MM.1S (cell line): ENCODE measurements around the gene SLC2A1.

Source experiments
- DNase-seq: peaks from one replicate; pipeline ENCODE4 v3.0.0-alpha.2; 2015
- H2AFZ ChIP-seq: fragments of 300-600 bp; sonication (generic); 2 replicates; pipeline ENCODE4 v1.6.0; 2016; ENCODE audit warnings: antibody characterized with exemption, low read length
- H3F3A ChIP-seq: fragments of 300-600 bp; sonication (generic); 2 replicates; pipeline ENCODE4 v1.6.1; 2016; ENCODE audit warnings: mild to moderate bottlenecking, antibody characterized with exemption, low read length, moderate library complexity, mixed read lengths; ENCODE audit not compliant: insufficient read depth
- H3K27ac ChIP-seq: fragments of 300-600 bp; sonication (generic); 2 replicates; pipeline ENCODE4 v1.5.1; 2016; ENCODE audit warnings: mild to moderate bottlenecking, low read length
- H3K27me3 ChIP-seq: fragments of 300-600 bp; sonication (generic); replicated peaks from 2 replicates; pipeline ENCODE4 v1.6.0; 2016; ENCODE audit warnings: low read length; ENCODE audit not compliant: insufficient read depth
- H3K36me3 ChIP-seq: fragments of 300-600 bp; sonication (generic); replicated peaks from 2 replicates; pipeline ENCODE4 v1.6.1; 2016; ENCODE audit warnings: mild to moderate bottlenecking, low read length, mixed read lengths; ENCODE audit not compliant: insufficient read depth
- H3K4me1 ChIP-seq: fragments of 300-600 bp; sonication (generic); 2 replicates; pipeline ENCODE4 v1.6.1; 2016; ENCODE audit warnings: low read length, mixed read lengths
- H3K4me2 ChIP-seq: fragments of 300-600 bp; sonication (generic); 2 replicates; pipeline ENCODE4 v1.6.0; 2016; ENCODE audit warnings: low read depth, low read length
- H3K4me3 ChIP-seq: fragments of 300-600 bp; sonication (generic); 2 replicates; pipeline ENCODE4 v1.5.1; 2016; ENCODE audit warnings: low read length, mixed read lengths
- H3K79me2 ChIP-seq: fragments of 300-600 bp; sonication (generic); 2 replicates; pipeline ENCODE4 v1.6.1; 2016; ENCODE audit warnings: mixed run types, low read length, mixed read lengths
- H3K9ac ChIP-seq: fragments of 300-600 bp; sonication (generic); 2 replicates; pipeline ENCODE4 v1.6.1; 2016; ENCODE audit warnings: low read length, mixed read lengths
- H3K9me2 ChIP-seq: fragments of 300-600 bp; sonication (generic); replicated peaks from 2 replicates; pipeline ENCODE4 v1.6.1; 2016; ENCODE audit warnings: mild to moderate bottlenecking, low read length, mixed read lengths; ENCODE audit not compliant: insufficient read depth
- H3K9me3 ChIP-seq: fragments of 300-600 bp; sonication (generic); replicated peaks from 2 replicates; pipeline ENCODE4 v1.6.1; 2016; ENCODE audit warnings: mild to moderate bottlenecking, low read length, mixed read lengths; ENCODE audit not compliant: insufficient read depth
- H4K20me1 ChIP-seq: fragments of 300-600 bp; sonication (generic); 2 replicates; pipeline ENCODE4 v1.6.1; 2016; ENCODE audit warnings: mild to moderate bottlenecking, low read length, moderate library complexity, mixed read lengths; ENCODE audit not compliant: insufficient read depth
- EZH2 ChIP-seq: fragments of 300-600 bp; sonication (generic); optimal IDR thresholded peaks from 2 replicates; pipeline ENCODE3; 2017; ENCODE audit warnings: low read depth, mild to moderate bottlenecking, antibody characterized with exemption, low read length, mixed read lengths
- EZH2phosphoT487 ChIP-seq: fragments of 300-600 bp; sonication (generic); IDR thresholded peaks from 2 replicates; pipeline ENCODE4 v1.6.1; 2018; ENCODE audit warnings: antibody characterized with exemption, low read length
- TF ChIP-seq, protein P1 (sequence below): fragments of 300-600 bp; sonication (generic); IDR thresholded peaks from 2 replicates; pipeline ENCODE4 v1.5.1; 2016; ENCODE audit warnings: antibody characterized with exemption, low read length, mixed read lengths

SLC2A1 gene

DNA sequence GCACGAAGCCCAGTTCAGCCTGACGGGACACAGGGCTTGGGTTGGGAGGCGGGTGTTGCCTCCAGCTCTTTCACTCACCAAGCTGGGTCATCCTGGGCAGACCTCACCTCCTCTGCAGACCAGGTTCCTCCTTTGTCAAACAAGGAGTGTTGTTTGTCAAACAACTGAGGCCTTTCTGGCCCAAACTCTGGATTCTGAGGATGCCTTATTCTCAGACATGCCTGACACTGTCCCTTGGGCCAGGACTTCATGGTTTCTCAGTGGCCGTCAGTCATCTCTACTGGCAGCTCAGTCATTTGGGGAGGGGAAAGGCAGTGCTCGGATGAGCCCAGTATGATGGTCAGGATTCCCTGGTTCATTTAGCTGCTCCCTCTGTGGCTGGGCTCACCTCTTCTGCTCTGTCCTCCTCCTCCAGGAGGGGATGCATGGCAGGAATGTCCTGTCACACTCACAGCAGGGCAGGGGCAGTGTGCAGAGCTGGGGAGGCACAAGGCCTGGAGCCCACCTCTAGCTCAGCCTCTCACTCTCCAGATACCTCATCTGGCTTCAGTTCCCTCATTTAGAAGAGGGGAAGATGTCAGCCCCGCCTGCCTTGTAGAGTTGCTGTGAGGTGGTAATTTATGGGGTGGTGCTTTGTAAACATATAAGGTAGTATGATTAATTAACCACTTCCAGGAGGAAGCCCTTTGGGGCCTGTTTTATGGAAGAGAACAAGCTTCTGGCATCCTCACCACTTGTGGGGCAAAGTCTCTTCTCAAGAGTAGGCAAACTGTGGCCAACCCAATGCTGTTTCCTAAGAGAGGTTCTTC is 20.6 kb downstream of the SLC2A1 start:
- no peak overlapping the region for H2AFZ ChIP-seq
- H3K79me2 ChIP-seq: peaks cover 77% of the 10 kb centered on the region
- DNase-seq: no peak
- H3F3A ChIP-seq: 0 out of 2 replicates have a peak, but pooled peaks cover 5% of the 10 kb centered on the region
- no peaks in the 10 kb centered on the region for H3K9me2 ChIP-seq
- no peaks in the 10 kb centered on the region for H3K9me3 ChIP-seq
- H3K27ac ChIP-seq: no peak overlapping the region
- no peaks in the 10 kb centered on the region for H4K20me1 ChIP-seq
- H3K4me1 ChIP-seq: peaks cover 27% of the 10 kb centered on the region
- H3K4me2 ChIP-seq: no peak overlapping the region
- no peaks in the 10 kb centered on the region for H3K27me3 ChIP-seq
- H3K9ac ChIP-seq: no peak overlapping the region
- H3K4me3 ChIP-seq: no peak overlapping the region
- no peak for TF ChIP-seq EZH2phosphoT487
- TF ChIP-seq EZH2: no peak
- TF ChIP-seq, protein P1, sequence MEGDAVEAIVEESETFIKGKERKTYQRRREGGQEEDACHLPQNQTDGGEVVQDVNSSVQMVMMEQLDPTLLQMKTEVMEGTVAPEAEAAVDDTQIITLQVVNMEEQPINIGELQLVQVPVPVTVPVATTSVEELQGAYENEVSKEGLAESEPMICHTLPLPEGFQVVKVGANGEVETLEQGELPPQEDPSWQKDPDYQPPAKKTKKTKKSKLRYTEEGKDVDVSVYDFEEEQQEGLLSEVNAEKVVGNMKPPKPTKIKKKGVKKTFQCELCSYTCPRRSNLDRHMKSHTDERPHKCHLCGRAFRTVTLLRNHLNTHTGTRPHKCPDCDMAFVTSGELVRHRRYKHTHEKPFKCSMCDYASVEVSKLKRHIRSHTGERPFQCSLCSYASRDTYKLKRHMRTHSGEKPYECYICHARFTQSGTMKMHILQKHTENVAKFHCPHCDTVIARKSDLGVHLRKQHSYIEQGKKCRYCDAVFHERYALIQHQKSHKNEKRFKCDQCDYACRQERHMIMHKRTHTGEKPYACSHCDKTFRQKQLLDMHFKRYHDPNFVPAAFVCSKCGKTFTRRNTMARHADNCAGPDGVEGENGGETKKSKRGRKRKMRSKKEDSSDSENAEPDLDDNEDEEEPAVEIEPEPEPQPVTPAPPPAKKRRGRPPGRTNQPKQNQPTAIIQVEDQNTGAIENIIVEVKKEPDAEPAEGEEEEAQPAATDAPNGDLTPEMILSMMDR: no peak
- 0 out of 2 replicates have a peak, but pooled peaks cover 2% of the 10 kb centered on the region for H3K36me3 ChIP-seq

DNA sequence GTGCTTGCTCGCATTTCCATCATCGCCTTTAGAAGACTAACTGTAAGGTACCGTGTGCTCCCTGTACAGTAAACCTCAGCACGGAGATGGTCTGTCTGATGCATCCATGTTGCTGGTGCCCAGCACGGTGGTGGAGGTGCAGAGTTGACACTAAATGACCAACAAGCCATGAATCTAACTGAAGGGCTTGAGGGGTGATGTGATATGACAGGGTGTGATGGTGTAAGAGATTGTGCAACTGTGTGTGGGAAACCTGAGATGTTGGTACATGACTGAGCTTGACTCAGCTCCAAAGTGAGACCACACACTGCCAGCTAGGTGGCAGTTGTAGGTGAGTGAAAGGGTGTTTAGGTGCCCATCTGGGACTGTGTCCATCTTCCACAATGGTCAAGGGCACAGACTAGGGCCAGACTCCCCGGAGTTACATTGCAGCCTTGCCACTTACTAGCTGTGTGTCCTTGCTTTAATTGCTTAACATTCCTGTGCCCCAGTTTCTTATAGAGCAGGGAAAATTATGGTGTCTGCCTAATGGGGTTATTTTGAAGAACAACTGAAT is 21.4 kb downstream of the SLC2A1 start:
- Histone ChIP-seq H3K9me2 (no peaks in the 10 kb centered on the region), H3K79me2 (peaks cover 76% of the 10 kb centered on the region), H3K4me2 (no peak overlapping the region), H3K4me1 (peaks cover 34% of the 10 kb centered on the region), H3K9me3 (no peaks in the 10 kb centered on the region), H3F3A (0 out of 2 replicates have a peak, but pooled peaks cover 5% of the 10 kb centered on the region), H4K20me1 (no peaks in the 10 kb centered on the region), H2AFZ (no peak overlapping the region), H3K9ac (no peak overlapping the region), H3K27me3 (no peaks in the 10 kb centered on the region), H3K4me3 (no peak overlapping the region), H3K36me3 (0 out of 2 replicates have a peak, but pooled peaks cover 2% of the 10 kb centered on the region), H3K27ac (no peak overlapping the region)
- TF ChIP-seq, protein P1: no peak
- TF ChIP-seq EZH2phosphoT487: no peak
- TF ChIP-seq EZH2: no peak
- no peak for DNase-seq

DNA sequence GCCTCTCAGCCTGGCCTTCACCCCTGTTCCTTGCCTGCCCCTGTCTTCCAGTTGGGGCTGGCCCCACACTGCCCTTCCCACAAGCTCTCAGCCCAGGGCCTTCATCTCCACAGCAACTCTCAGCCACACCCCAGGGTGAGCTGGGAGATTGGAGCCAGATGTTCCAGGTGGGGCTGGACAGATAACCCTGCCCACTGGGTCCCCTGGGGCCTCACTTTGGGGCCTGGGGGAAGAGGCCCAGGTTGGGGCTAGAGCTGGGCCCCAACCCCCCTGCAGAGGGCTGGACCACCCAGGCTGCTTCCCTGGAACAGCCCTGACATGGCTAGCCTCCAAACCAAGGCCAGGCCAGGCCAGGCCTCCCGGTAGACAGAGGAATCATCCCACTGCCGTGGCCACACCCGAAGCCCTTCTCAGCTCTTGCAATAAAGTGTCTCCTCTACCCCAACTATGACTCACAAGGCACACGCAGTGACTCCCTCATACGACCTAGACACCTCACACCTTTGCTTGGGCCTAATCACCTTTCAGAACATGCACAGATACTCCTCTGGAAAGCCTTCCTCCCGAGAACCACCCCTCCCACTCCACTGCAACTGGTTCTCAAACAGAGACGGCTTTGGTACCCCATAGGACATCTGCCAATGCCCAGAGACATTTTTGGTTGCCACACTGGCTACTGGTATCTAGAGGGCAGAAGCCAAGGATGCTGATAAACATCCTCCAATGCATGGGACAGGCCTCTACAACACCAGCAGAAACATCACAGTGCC is 22.2 kb downstream of the SLC2A1 start:
- Histone ChIP-seq H3K27ac (peak overlapping the region; percentile 84; the same call in 1 of the 2 replicates), H3K9me3 (no peaks in the 10 kb centered on the region), H3K4me3 (no peak overlapping the region), H3K27me3 (no peaks in the 10 kb centered on the region), H3K79me2 (peaks cover 73% of the 10 kb centered on the region), H3K9me2 (no peaks in the 10 kb centered on the region), H3K4me2 (peak overlapping the region; percentile 36; the same call in 1 of the 2 replicates), H3F3A (peaks cover 5% of the 10 kb centered on the region; the same call in 1 of the 2 replicates), H3K36me3 (no peaks in the 10 kb centered on the region), H3K9ac (no peak overlapping the region), H2AFZ (no peak overlapping the region), H4K20me1 (no peaks in the 10 kb centered on the region), H3K4me1 (peaks cover 39% of the 10 kb centered on the region)
- TF ChIP-seq EZH2 (no peak), EZH2phosphoT487 (no peak)
- TF ChIP-seq, protein P1: no peak
- no peak for DNase-seq
